ENCODE data around the gene ZAP70.

DNA sequence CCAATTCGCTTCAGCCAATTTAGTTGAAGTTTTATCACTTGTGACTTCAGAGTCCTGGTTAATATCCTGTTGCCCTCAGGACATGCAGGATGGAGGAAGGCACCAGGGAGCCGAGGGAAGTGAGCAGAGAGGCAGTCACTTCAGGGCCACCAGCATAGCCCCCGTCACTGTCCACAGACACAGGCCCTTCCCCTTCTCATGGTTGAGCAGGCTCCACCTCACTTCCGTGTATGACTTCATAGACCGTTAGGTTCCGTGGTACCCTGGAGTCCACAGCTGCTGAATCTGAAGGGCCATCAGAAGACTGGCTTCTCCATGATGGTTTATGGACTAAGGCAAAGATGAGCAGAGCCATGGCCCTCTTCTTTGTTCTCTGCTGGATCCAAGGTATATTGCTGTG is 43.9 kb upstream of the ZAP70 start, which contains the start of gene C2orf92:
- TF ChIP-seq, protein P1, sequence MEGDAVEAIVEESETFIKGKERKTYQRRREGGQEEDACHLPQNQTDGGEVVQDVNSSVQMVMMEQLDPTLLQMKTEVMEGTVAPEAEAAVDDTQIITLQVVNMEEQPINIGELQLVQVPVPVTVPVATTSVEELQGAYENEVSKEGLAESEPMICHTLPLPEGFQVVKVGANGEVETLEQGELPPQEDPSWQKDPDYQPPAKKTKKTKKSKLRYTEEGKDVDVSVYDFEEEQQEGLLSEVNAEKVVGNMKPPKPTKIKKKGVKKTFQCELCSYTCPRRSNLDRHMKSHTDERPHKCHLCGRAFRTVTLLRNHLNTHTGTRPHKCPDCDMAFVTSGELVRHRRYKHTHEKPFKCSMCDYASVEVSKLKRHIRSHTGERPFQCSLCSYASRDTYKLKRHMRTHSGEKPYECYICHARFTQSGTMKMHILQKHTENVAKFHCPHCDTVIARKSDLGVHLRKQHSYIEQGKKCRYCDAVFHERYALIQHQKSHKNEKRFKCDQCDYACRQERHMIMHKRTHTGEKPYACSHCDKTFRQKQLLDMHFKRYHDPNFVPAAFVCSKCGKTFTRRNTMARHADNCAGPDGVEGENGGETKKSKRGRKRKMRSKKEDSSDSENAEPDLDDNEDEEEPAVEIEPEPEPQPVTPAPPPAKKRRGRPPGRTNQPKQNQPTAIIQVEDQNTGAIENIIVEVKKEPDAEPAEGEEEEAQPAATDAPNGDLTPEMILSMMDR (IDR thresholded peaks at IDR 0.05; ENCODE audit: low read depth, low read length, poor library complexity, severe bottlenecking) = no peak
- TF ChIP-seq EZH2phosphoT487 (IDR thresholded peaks at IDR 0.05; ENCODE audit: borderline replicate concordance, low read length) = no peak

Data from DOHH2 (cell line).